HG03064 (cell line): ENCODE data around the gene C6orf120.

Experiments used
- ATAC-seq: cut with Tn5 transposase; IDR thresholded peaks from one replicate; pipeline ENCODE4 v1.9.1; 2021; ENCODE audit warnings: low read depth; ENCODE audit not compliant: unreplicated experiment

The C6orf120 gene

GRCh38 chr6:169723991-169724493 lies 22.1 kb downstream of the C6orf120 start:
- ATAC-seq, result peak; percentile 40

GRCh38 chr6:169724494-169725124 lies 22.7 kb downstream of the C6orf120 start, which contains the start of gene PHF10:
TSS of gene PHF10 (minus strand) at chr6:169724500. CDS start at chr6:169723931, 569 bp downstream.
- ATAC-seq, result peak; percentile 46

- peak; percentile 2 for ATAC-seq
Observed at GRCh38 chr6:169725125-169726048, 23.5 kb downstream of the C6orf120 start.

- no peak for ATAC-seq
Observed at GRCh38 chr6:169726049-169726400, 24.1 kb downstream of the C6orf120 start.

- no peak for ATAC-seq
Observed at GRCh38 chr6:169726963-169727362, 25.0 kb downstream of the C6orf120 start.

- ATAC-seq, result no peak
Observed at GRCh38 chr6:169729961-169730360, 28.0 kb downstream of the C6orf120 start.

GRCh38 chr6:169738204-169738975 lies 36.5 kb downstream of the C6orf120 start:
- no peak for ATAC-seq

GRCh38 chr6:169738976-169739529 lies 37.1 kb downstream of the C6orf120 start:
- no peak for ATAC-seq

- ATAC-seq, result no peak
Observed at GRCh38 chr6:169741344-169741743, 39.4 kb downstream of the C6orf120 start.

- ATAC-seq, result no peak
Observed at GRCh38 chr6:169745405-169745804, 43.5 kb downstream of the C6orf120 start.

- ATAC-seq, result no peak
Observed at GRCh38 chr6:169746556-169746955, 44.6 kb downstream of the C6orf120 start.

GRCh38 chr6:169751242-169752073 lies 49.5 kb downstream of the C6orf120 start, which contains the start of the genes DYNLT2 and ERMARD:
TSS of gene DYNLT2 (minus strand) at chr6:169751572. CDS start at chr6:169751458, 114 bp downstream.
TSS of gene ERMARD (plus strand) at chr6:169751622. CDS start at chr6:169751658, 36 bp downstream.
- ATAC-seq, result peak; percentile 95

- no peak for ATAC-seq
Observed at GRCh38 chr6:169752074-169752623, 50.2 kb downstream of the C6orf120 start.
